HCT116 (cell line): ENCODE measurements around the gene ADGRV1. TPM values are rescaled to one million over a fixed set of nuclear protein-coding genes. Genes with fewer than 3 reads are reported as not detected.

Source experiments
- ATAC-seq: fragments of 200-7000 bp; cut with Tn5 transposase; 2 replicates; pipeline ENCODE4 v1.9.1; 2020; ENCODE audit warnings: mild to moderate bottlenecking, moderate library complexity
- BruUV-seq: library from RNA; stranded (reverse); fragments of 400-500 nt; replicated peaks from 2 replicates; lab custom pipeline; 2021; lab: Mats Ljungman, UMichigan
- CTCF ChIA-PET: fragments of 300-600 bp; sonication (Branson Sonifier 250); formaldehyde crosslinking; loops from one replicate; lab custom pipeline; 2021; ENCODE audit warnings: antibody characterized with exemption; lab: Charles Lee
- POLR2A ChIA-PET: fragments of 300-600, 350-600 bp; sonication (Branson Sonifier 250); formaldehyde crosslinking; loops from one replicate; lab custom pipeline; 2021; ENCODE audit warnings: antibody characterized with exemption; lab: Charles Lee
- RAD21 ChIA-PET, 2 experiments: fragments of 300-600 bp; sonication (Branson Sonifier 250); formaldehyde crosslinking; loops; one replicate each; lab custom pipeline; 2023; ENCODE audit warnings: low total read pairs in 2 of 2; ENCODE audit not compliant: uncharacterized antibody in 2 of 2, unreplicated experiment in 2 of 2, low non-redundant PET in 1 of 2; lab: Charles Lee
- DNase-seq: peaks from one replicate; pipeline ENCODE4 v3.0.0-alpha.2; 2010; ENCODE audit warnings: low read depth, low spot score
- H2AFZ ChIP-seq: fragments of 200-600 bp; shearing (Covaris generic), sonication (generic); 2 replicates; pipeline ENCODE4 v1.6.1; 2017; ENCODE audit warnings: low read depth, mixed run types, mixed read lengths, antibody characterized with exemption, low read length; ENCODE audit not compliant: poor library complexity, severe bottlenecking
- H3K27ac ChIP-seq: 2 replicates; pipeline ENCODE4 v1.5.1; 2012; ENCODE audit warnings: low read depth, low read length
- H3K27me3 ChIP-seq: fragments of 200-600 bp; sonication (generic); 2 replicates; pipeline ENCODE4 v1.6.1; 2016; ENCODE audit warnings: mixed run types, low read length, mixed read lengths; ENCODE audit not compliant: insufficient read depth
- H3K36me3 ChIP-seq, 2 experiments: fragments of 200-500 bp in 1 of 2; fragments of 200-600 bp in 1 of 2; sonication (Bioruptor generic) in 1 of 2; sonication (generic) in 1 of 2; 2 replicates each; pipeline versions ENCODE4 v1.5.1 to v1.6.1; 2014 to 2016; ENCODE audit warnings: low read length in 2 of 2, inconsistent platforms in 1 of 2, mixed read lengths in 1 of 2, mixed run types in 1 of 2; ENCODE audit not compliant: insufficient read depth in 2 of 2, control insufficient read depth in 1 of 2
- H3K4me1 ChIP-seq, 2 experiments: fragments of 200-600 bp in 1 of 2; sonication (generic) in 1 of 2; 2 replicates each; pipeline versions ENCODE4 v1.5.1 to v1.6.1; 2012 to 2017; ENCODE audit warnings: low read length in 2 of 2, inconsistent platforms in 1 of 2, mild to moderate bottlenecking in 1 of 2, mixed read lengths in 1 of 2, mixed run types in 1 of 2, moderate library complexity in 1 of 2; ENCODE audit not compliant: insufficient read depth in 2 of 2, control insufficient read depth in 1 of 2
- H3K4me2 ChIP-seq: fragments of 200-600 bp; sonication (generic); 2 replicates; pipeline ENCODE4 v1.6.1; 2017; ENCODE audit warnings: mixed run types, low read length, mixed read lengths
- H3K4me3 ChIP-seq, 2 experiments: fragments of 200-600 bp in 1 of 2; sonication (generic) in 1 of 2; replicated peaks in 1 of 2; 2 replicates each; pipeline ENCODE4 v1.5.1; 2011 to 2016; ENCODE audit warnings: low read length in 2 of 2, control low read depth in 1 of 2, low read depth in 1 of 2, mild to moderate bottlenecking in 1 of 2, mixed read lengths in 1 of 2, mixed run types in 1 of 2
- H3K79me2 ChIP-seq: fragments of 200-600 bp; sonication (generic); 2 replicates; pipeline ENCODE4 v1.6.1; 2017; ENCODE audit warnings: mild to moderate bottlenecking, mixed run types, low read length, moderate library complexity, mixed read lengths; ENCODE audit not compliant: insufficient read depth
- H3K9ac ChIP-seq: fragments of 200-600 bp; sonication (generic); 2 replicates; pipeline ENCODE4 v1.6.1; 2016; ENCODE audit warnings: low read length, mixed read lengths
- H3K9me2 ChIP-seq: fragments of 200-600 bp; sonication (generic), shearing (Covaris generic); 2 replicates; pipeline ENCODE4 v1.6.1; 2017; ENCODE audit warnings: mixed run types, mild to moderate bottlenecking, moderate library complexity; ENCODE audit not compliant: insufficient read depth
- H3K9me3 ChIP-seq, 2 experiments: fragments of 200-500 bp in 1 of 2; fragments of 200-600 bp in 1 of 2; sonication (Bioruptor generic) in 1 of 2; sonication (generic) in 1 of 2; 2 replicates each; pipeline ENCODE4 v1.6.1; 2014 to 2017; ENCODE audit warnings: low read length in 2 of 2, mixed read lengths in 2 of 2, inconsistent platforms in 1 of 2, low read depth in 1 of 2, mild to moderate bottlenecking in 1 of 2, mixed run types in 1 of 2, moderate library complexity in 1 of 2; ENCODE audit not compliant: control insufficient read depth in 1 of 2, insufficient read depth in 1 of 2
- H4K20me1 ChIP-seq: fragments of 200-600 bp; sonication (generic), shearing (Covaris generic); 2 replicates; pipeline ENCODE4 v1.6.1; 2017; ENCODE audit warnings: mixed run types, mild to moderate bottlenecking, moderate library complexity; ENCODE audit not compliant: insufficient read depth
- ATF3 ChIP-seq: IDR thresholded peaks from 2 replicates; pipeline ENCODE4 v1.6.1; 2012
- CBX3 ChIP-seq: IDR thresholded peaks from 2 replicates; pipeline ENCODE4 v1.6.1; 2012; ENCODE audit warnings: low read depth
- CEBPB ChIP-seq: IDR thresholded peaks from 2 replicates; pipeline ENCODE4 v1.6.1; 2012; ENCODE audit warnings: low read depth
- EGR1 ChIP-seq: IDR thresholded peaks from 2 replicates; pipeline ENCODE4 v1.6.1; 2012; ENCODE audit warnings: low read depth
- ELF1 ChIP-seq: IDR thresholded peaks from 2 replicates; pipeline ENCODE4 v1.6.1; 2012; ENCODE audit warnings: low read depth, borderline replicate concordance
- EZH2phosphoT487 ChIP-seq: fragments of 200-600 bp; IDR thresholded peaks from 2 replicates; pipeline ENCODE4 v1.6.1; 2018; ENCODE audit warnings: antibody characterized with exemption, borderline replicate concordance
- JUND ChIP-seq: IDR thresholded peaks from 2 replicates; pipeline ENCODE4 v1.6.1; 2012
- MAX ChIP-seq: IDR thresholded peaks from 2 replicates; pipeline ENCODE4 v1.6.1; 2012
- POLR2A ChIP-seq: IDR thresholded peaks from 2 replicates; pipeline ENCODE4 v1.7.0; 2011; ENCODE audit warnings: borderline replicate concordance; ENCODE audit not compliant: insufficient read depth, insufficient read length; ENCODE audit errors: extremely low read depth
- POLR2AphosphoS5 ChIP-seq: IDR thresholded peaks from 2 replicates; pipeline ENCODE4 v1.6.1; 2011; ENCODE audit warnings: mild to moderate bottlenecking, low read depth, low read length, moderate library complexity
- RAD21 ChIP-seq: IDR thresholded peaks from 2 replicates; pipeline ENCODE4 v1.6.1; 2012; ENCODE audit warnings: low read depth, mild to moderate bottlenecking
- REST ChIP-seq: IDR thresholded peaks from 2 replicates; pipeline ENCODE4 v1.6.1; 2012; ENCODE audit warnings: low read depth
- SIN3A ChIP-seq: IDR thresholded peaks from 2 replicates; pipeline ENCODE4 v1.6.1; 2012; ENCODE audit warnings: low read depth
- SP1 ChIP-seq: IDR thresholded peaks from 2 replicates; pipeline ENCODE4 v1.6.1; 2012; ENCODE audit warnings: low read depth
- SRF ChIP-seq: IDR thresholded peaks from 2 replicates; pipeline ENCODE4 v1.6.1; 2012; ENCODE audit warnings: low read depth
- TCF7L2 ChIP-seq: IDR thresholded peaks from 2 replicates; pipeline ENCODE4 v1.7.0; 2011; ENCODE audit warnings: borderline replicate concordance, inconsistent platforms; ENCODE audit not compliant: insufficient read depth, insufficient read length; ENCODE audit errors: extremely low read depth
- YY1 ChIP-seq: IDR thresholded peaks from 2 replicates; pipeline ENCODE4 v1.6.1; 2011; ENCODE audit warnings: low read length, low read depth, moderate library complexity, mild to moderate bottlenecking; ENCODE audit not compliant: insufficient replicate concordance; ENCODE audit errors: extremely low read depth
- ZBTB33 ChIP-seq: IDR thresholded peaks from 2 replicates; pipeline ENCODE4 v1.6.1; 2011; ENCODE audit warnings: mild to moderate bottlenecking, low read length, moderate library complexity; ENCODE audit not compliant: insufficient replicate concordance; ENCODE audit errors: extremely low read depth
- ZNF274 ChIP-seq: fragments of 200-500 bp; sonication (Bioruptor generic); IDR thresholded peaks from 2 replicates; pipeline ENCODE4 v1.6.1; 2014; ENCODE audit warnings: mild to moderate bottlenecking, low read depth, low read length, inconsistent platforms
- intact Hi-C: fragments of 100-400 bp; cut with micrococcal nuclease; formaldehyde crosslinking; loops from 2 replicates; pipeline ENCODE4 v1.10.0; 2022
- total RNA-seq: library from RNA; stranded (reverse); gene quantifications from one replicate; pipeline ENCODE4 v1.2.1, GENCODE V29; 2021; ENCODE audit not compliant: unreplicated experiment

Gene ADGRV1
- total RNA-seq, 1 experiment from 2014 or later: 6.0 TPM

- H3K4me3 ChIP-seq: no peak overlapping the region
- ATAC-seq (peak; percentile 95), DNase-seq (peak; percentile 40)
- no peaks in the 10 kb centered on the region for H3K9me3 ChIP-seq
- H4K20me1 ChIP-seq: no peaks in the 10 kb centered on the region
- ChIA-PET RAD21 (interaction anchor here in 1 of 2 experiments (1.2 kb wide), 1 partner anchor 74 kb away, joined by 4 read pairs; no protein-coding TSS in a partner anchor), POLR2A (no interaction called here), CTCF (interaction anchor here (0.7 to 3.2 kb wide), 5 partner anchors 64 to 710 kb away, joined by 3 to 15 read pairs (median 3); no protein-coding TSS in a partner anchor)
- no peaks in the 10 kb centered on the region for H3K36me3 ChIP-seq
- H3K27ac ChIP-seq: no peak overlapping the region
- no peak overlapping the region for H3K4me2 ChIP-seq
- H2AFZ ChIP-seq: peak overlapping the region; percentile 43
- no peaks in the 10 kb centered on the region for H3K79me2 ChIP-seq
- BruUV-seq: no TSS peak
- H3K27me3 ChIP-seq: no peaks in the 10 kb centered on the region
- intact Hi-C loops: loop anchor here (1.0 kb wide), 1 partner anchor 74 kb away; no protein-coding TSS in a partner anchor
- H3K4me1 ChIP-seq: no peaks in the 10 kb centered on the region
- H3K9me2 ChIP-seq: no peaks in the 10 kb centered on the region
- H3K9ac ChIP-seq: no peak overlapping the region
- TF ChIP-seq CEBPB (no peak), EZH2phosphoT487 (no peak), SRF (no peak), CBX3 (no peak), TCF7L2 (no peak), ZBTB33 (no peak), JUND (no peak), ZNF274 (no peak), SP1 (no peak), ELF1 (no peak), MAX (0 out of 2 replicates have a peak, but pooled peaks have one; percentile 12), RAD21 (peak; percentile 66), SIN3A (no peak), ATF3 (no peak), REST (peak; percentile 36), EGR1 (no peak), POLR2AphosphoS5 (no peak), POLR2A (no peak), YY1 (no peak)
These were observed 150.9 kb downstream of the ADGRV1 start for GRCh38 chr5:90709323-90710155.
